Fibroblast of skin of right biceps (primary cell): ENCODE measurements around the gene TCF23.

ENCODE experiments used
- DNase-seq: peaks from one replicate; pipeline ENCODE4 v3.0.0-alpha.2; 2013

Gene TCF23

GRCh38 chr2:27128668-27129571 is 19.9 kb upstream of the TCF23 start:
- DNase-seq: no peak

- DNase-seq: no peak
Measured at GRCh38 chr2:27130396-27130795, 18.4 kb upstream of the TCF23 start.

DNA sequence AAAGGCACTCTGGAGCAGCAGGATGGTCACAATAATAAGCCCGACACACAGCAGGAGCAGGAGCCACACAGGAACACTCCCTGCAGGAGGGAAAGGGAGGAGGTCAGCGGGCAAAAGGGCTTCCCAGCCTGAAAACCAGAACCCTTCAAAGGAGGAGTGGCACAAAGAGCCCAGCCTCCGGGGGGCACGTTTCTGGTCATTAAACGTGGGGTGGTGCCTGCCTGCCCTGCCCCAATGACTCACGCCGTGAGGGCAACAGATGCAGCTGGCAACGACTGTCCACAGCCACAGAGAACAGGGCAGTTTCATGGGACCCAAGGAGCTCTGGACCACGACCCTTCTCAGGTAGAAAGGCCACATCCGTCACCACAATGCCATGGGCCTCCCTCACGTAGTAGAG is 17.4 kb upstream of the TCF23 start:
- no peak for DNase-seq

- DNase-seq: no peak
Measured at GRCh38 chr2:27133195-27133875, 15.5 kb upstream of the TCF23 start.

- peak; percentile 95 for DNase-seq
Measured at GRCh38 chr2:27133905-27134780, 14.7 kb upstream of the TCF23 start, which contains the start of gene PREB. Gene PREB (minus strand): TSS chr2:27134636. CDS start chr2:27134421, 215 bp downstream.

GRCh38 chr2:27134781-27135477 is 13.9 kb upstream of the TCF23 start:
- no peak for DNase-seq

GRCh38 chr2:27135478-27135955 is 13.3 kb upstream of the TCF23 start:
- no peak for DNase-seq

DNA sequence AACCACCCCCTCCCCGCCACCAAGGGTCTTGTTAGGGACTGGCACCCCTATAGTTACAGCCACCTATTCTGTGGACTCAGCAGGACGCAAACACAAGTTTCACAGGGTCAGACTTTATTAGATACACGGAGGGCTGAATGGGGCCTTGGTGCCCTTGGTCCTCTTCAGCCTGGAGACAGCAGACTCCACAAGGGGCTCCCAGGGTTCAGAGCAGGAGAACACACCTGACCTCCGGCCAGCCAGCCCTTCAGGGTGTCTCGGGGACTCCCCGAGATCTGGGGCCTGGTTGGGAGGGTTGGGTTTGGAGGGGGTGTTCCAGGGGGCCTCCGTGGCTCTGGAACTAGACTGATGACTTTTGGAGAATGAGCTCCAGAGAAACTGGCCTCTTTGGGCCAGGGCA is 12.1 kb upstream of the TCF23 start:
- DNase-seq: no peak

DNA sequence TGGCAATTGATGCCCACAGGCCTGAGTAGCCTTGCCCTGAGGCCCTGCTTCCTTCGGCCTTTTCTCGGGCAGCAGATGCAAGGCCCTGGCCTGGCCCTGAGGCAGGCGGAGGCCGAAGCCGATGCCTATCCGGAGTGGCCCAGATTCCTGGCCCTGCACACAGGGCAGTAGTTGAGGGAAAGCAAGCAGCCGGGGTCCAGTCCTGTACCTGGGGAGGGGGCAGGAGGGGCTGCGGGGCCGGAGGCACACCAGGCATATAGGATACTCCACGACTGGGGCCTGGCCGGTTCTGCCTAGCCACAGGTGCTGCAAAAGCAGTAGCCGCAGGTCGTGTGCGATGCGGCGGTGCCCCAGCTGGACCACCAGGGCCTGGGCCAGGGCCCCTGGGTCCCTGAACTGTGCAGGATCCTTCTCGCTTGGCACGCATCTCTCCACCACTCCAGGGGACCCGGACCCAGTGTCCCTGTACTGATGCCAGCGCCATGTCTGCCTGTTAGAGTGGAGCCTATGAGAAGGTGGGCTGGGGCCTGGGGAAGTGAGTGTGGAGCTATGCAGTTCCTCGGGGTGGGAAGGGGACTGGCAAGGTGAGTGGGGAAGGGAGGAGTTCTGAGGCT is 11.4 kb upstream of the TCF23 start:
- no peak for DNase-seq

GRCh38 chr2:27138111-27138510 is 10.7 kb upstream of the TCF23 start:
- no peak for DNase-seq

- DNase-seq: no peak
Measured at GRCh38 chr2:27139310-27139709, 9.5 kb upstream of the TCF23 start, which contains the start of gene PRR30. Gene PRR30 (minus strand): TSS chr2:27139410. CDS start chr2:27138329, 1,081 bp downstream.

DNA sequence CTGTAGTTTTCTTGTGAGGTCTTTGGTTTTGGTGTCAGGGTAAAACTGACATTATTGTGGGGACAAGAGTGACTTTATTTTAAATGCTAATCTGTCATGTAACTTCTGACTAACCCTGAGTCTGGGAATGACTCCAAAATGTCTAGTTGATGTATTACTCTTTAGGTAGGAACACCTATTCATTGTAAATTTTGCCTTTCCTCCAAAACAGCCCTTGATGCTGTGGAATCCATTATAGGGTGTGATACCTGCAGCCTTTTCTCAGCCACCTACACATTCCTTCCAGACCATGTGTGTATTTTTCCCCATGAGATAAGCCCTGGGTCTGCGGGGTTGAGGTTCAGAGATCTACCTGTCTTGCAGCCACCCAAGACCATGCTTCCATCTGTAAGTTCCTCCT is 5.5 kb upstream of the TCF23 start:
- no peak for DNase-seq

DNA sequence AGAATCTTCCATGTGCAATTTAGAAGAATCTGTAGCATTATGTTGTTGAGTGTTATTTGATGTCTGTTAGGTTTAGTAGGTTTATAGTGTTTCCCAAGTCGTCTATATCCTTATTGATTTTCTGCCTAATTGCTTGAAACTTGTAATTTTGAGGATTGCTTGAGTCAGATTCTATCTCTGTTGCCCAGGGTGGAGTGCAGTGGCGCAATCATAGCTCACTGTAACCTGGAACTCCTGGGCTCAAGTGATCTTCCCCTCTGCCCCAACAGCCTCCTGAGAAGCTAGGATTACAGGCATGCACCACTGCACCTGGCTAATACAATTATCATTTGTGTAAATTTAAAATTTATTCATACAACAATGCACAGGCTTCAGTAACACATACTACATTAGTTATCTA is 3.1 kb upstream of the TCF23 start:
- DNase-seq: no peak

GRCh38 chr2:27147935-27148334 is 869 bp upstream of the TCF23 start:
- DNase-seq: no peak

DNA sequence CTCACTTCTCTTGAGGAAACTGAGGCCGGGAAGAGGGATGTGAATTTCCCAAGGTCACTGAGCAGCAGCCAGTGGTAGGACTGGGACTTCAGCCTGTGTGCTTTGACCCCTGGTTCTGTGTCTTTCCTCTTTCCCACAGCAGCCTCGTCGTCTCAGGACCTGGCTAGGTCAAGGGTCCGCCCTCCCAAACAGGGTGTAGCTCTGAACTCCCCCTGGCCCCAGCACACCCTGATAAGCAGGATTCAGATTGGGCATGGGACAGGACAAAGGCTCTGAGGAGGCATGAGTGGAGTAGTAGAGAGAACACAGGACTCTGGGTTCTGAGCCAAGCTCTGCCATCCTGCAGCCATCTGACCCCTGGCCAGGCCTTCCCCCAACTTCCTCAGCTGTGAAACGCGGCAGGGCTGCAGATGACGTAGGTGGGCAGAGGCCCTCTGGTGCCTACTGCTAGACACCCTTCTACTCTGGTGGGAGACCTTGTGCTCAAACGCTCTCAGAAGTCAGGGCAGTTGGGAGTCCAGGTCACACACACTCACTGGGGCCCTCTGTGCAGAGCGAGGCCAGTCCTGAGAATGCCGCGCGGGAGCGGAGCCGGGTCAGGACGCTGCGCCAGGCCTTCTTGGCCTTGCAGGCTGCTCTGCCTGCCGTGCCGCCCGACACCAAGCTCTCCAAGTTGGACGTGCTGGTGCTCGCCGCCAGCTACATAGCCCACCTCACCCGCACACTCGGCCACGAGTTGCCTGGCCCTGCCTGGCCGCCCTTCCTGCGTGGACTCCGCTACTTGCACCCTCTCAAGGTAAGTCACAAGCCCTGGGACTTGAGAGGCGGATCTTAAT is 984 bp downstream of the TCF23 start:
- DNase-seq: no peak

DNA sequence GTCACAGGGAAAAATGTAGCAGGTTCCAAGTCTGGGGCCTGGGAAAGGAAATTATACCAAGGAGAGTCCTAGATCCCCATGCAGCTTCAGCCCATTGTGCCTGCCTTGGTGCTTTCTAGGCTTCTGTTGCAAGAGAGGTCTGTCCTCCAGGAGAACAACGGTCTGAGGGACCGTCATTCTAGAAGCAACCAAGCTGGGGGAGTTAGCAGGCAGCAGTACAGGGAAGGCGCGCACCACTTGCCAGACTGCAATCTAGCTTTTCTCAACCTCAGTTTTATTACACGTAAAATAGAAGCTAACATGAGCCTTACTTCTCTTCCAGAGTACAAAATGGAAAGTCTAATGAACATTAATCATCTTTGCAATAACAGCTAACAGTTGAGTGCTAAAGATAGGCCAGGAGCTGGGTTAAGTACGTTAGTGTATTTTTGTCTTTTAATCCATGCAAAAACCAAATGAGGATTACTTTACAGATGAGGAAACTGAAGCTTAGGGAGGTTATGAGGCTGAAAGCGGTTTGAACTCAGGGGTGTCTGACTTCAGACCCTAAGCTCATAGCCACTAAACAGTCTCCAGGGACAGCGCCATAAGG is 1.9 kb downstream of the TCF23 start:
- DNase-seq: no peak

DNA sequence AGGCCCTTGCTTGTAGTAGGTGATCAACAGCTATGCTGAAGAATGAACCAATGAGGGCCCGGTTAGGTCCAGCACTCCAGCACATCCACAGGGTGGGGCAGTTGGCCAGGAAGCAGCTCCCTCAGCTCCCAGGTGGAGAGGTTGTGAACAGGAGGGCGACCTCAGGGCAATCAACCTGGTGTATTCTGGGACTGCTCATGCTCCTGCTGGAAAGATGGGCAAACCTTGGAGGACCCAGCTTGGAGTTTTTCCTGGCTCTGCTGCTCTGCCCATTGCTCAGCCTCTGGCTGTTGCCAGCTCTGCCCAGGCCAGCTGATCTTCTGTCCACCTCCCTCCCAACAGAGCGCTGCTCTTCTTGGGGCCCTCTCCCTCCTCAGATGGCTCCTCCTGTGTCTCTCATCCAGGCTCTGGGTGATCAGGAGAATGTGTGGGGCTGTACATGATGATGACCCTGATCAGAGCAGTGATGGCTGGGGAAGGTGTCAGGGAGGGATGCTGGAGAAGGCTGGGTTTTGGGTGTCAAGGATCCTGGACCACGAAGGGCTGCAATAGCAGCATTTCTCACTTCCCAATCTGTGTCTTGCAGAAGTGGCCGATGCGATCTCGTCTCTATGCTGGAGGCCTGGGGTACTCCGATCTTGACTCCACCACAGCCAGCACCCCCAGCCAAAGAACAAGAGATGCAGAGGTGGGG is 3.4 kb downstream of the TCF23 start:
- no peak for DNase-seq

GRCh38 chr2:27152796-27153464 is 4.1 kb downstream of the TCF23 start:
- DNase-seq: peak; percentile 50

GRCh38 chr2:27154488-27154887 is 5.7 kb downstream of the TCF23 start:
- no peak for DNase-seq
